ENCODE results near the gene IL20.

DNA sequence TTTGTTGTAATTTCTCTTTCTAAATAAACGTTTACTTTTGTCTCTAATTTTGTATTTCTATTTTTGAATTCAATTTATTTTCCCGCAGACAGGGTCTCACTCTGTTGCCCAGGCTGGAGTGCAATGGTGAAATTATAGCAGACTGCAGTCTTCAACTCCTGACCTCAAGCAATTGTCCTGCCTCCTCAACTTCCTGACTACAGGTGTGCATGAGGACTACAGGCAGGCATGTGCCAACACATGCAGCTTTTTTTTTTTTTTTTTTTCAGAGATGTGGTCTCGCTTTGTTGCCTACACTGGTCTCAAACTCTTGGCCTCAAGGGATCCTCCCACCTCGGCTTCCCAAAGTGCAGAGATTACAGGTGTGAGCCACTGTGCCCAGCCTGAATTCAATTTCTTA is 36.7 kb upstream of the IL20 start:
- TF ChIP-seq, protein P1, sequence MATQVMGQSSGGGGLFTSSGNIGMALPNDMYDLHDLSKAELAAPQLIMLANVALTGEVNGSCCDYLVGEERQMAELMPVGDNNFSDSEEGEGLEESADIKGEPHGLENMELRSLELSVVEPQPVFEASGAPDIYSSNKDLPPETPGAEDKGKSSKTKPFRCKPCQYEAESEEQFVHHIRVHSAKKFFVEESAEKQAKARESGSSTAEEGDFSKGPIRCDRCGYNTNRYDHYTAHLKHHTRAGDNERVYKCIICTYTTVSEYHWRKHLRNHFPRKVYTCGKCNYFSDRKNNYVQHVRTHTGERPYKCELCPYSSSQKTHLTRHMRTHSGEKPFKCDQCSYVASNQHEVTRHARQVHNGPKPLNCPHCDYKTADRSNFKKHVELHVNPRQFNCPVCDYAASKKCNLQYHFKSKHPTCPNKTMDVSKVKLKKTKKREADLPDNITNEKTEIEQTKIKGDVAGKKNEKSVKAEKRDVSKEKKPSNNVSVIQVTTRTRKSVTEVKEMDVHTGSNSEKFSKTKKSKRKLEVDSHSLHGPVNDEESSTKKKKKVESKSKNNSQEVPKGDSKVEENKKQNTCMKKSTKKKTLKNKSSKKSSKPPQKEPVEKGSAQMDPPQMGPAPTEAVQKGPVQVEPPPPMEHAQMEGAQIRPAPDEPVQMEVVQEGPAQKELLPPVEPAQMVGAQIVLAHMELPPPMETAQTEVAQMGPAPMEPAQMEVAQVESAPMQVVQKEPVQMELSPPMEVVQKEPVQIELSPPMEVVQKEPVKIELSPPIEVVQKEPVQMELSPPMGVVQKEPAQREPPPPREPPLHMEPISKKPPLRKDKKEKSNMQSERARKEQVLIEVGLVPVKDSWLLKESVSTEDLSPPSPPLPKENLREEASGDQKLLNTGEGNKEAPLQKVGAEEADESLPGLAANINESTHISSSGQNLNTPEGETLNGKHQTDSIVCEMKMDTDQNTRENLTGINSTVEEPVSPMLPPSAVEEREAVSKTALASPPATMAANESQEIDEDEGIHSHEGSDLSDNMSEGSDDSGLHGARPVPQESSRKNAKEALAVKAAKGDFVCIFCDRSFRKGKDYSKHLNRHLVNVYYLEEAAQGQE (IDR thresholded peaks at IDR 0.05; ENCODE audit: low read depth), result no peak
- TF ChIP-seq ZBTB7A (IDR thresholded peaks at IDR 0.05; ENCODE audit: low read depth), result no peak
- TF ChIP-seq NFIC (IDR thresholded peaks at IDR 0.05), result no peak
- TF ChIP-seq, protein P2, sequence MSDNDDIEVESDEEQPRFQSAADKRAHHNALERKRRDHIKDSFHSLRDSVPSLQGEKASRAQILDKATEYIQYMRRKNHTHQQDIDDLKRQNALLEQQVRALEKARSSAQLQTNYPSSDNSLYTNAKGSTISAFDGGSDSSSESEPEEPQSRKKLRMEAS (IDR thresholded peaks at IDR 0.05), result no peak
- TF ChIP-seq, protein P3, sequence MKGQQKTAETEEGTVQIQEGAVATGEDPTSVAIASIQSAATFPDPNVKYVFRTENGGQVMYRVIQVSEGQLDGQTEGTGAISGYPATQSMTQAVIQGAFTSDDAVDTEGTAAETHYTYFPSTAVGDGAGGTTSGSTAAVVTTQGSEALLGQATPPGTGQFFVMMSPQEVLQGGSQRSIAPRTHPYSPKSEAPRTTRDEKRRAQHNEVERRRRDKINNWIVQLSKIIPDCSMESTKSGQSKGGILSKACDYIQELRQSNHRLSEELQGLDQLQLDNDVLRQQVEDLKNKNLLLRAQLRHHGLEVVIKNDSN (IDR thresholded peaks at IDR 0.05), result no peak
- TF ChIP-seq RAD21 (IDR thresholded peaks at IDR 0.05; ENCODE audit: low read depth), result no peak
- TF ChIP-seq CEBPB (IDR thresholded peaks at IDR 0.05), result no peak
- TF ChIP-seq EGR1 (IDR thresholded peaks at IDR 0.05), result no peak
